GM23338 (cell line): Measurements from ENCODE around the gene CHMP4B. TPM values are rescaled to one million over a fixed set of nuclear protein-coding genes. Genes with fewer than 3 reads are reported as not detected.

Experiments used
- ATAC-seq: fragments of 200-7000 bp; cut with Tn5 transposase; 3 replicates; pipeline ENCODE4 v1.9.1; 2020
- DNase-seq: peaks from one replicate; pipeline ENCODE4 v3.0.0-alpha.2; 2015; ENCODE audit warnings: low spot score
- H2AFZ ChIP-seq: fragments of 200-600 bp; sonication (generic); 2 replicates; pipeline ENCODE4 v1.8.0; 2016; ENCODE audit warnings: antibody characterized with exemption, mild to moderate bottlenecking, moderate library complexity
- H3F3A ChIP-seq: fragments of 200-600 bp; sonication (generic); replicated peaks from 2 replicates; pipeline ENCODE4 v1.8.0; 2017; ENCODE audit warnings: antibody characterized with exemption, mixed run types, low read depth
- H3K27ac ChIP-seq: fragments of 200-600 bp; sonication (generic); 2 replicates; pipeline ENCODE4 v1.6.1; 2016; ENCODE audit warnings: low read depth
- H3K27me3 ChIP-seq: fragments of 200-600 bp; sonication (generic); 2 replicates; pipeline ENCODE4 v1.8.0; 2016; ENCODE audit warnings: mild to moderate bottlenecking, mixed run types, moderate library complexity; ENCODE audit not compliant: insufficient read depth
- H3K36me3 ChIP-seq: fragments of 200-600 bp; sonication (generic); 2 replicates; pipeline ENCODE4 v1.8.0; 2016; ENCODE audit warnings: mild to moderate bottlenecking; ENCODE audit not compliant: insufficient read depth
- H3K4me1 ChIP-seq: fragments of 200-600 bp; sonication (generic); 2 replicates; pipeline ENCODE4 v1.8.0; 2016; ENCODE audit warnings: mild to moderate bottlenecking, moderate library complexity; ENCODE audit not compliant: insufficient read depth
- H3K4me2 ChIP-seq: fragments of 200-600 bp; sonication (generic); 2 replicates; pipeline ENCODE4 v1.7.1; 2017; ENCODE audit warnings: mixed run types
- H3K4me3 ChIP-seq: fragments of 200-600 bp; sonication (generic); 2 replicates; pipeline ENCODE4 v1.6.1; 2016; ENCODE audit warnings: mixed run types
- H3K79me2 ChIP-seq: fragments of 200-600 bp; sonication (generic); replicated peaks from 2 replicates; pipeline ENCODE4 v1.8.0; 2017; ENCODE audit warnings: mild to moderate bottlenecking; ENCODE audit not compliant: insufficient read depth
- H3K9me2 ChIP-seq: fragments of 200-600 bp; sonication (generic); 2 replicates; pipeline ENCODE4 v1.8.0; 2017; ENCODE audit not compliant: insufficient read depth
- H4K20me1 ChIP-seq: fragments of 200-600 bp; sonication (generic); replicated peaks from 2 replicates; pipeline ENCODE4 v1.8.0; 2017; ENCODE audit warnings: mild to moderate bottlenecking; ENCODE audit not compliant: insufficient read depth
- H3K27ac Mint-ChIP-seq: 2 replicates; pipeline ENCODE4 v1.8.0; 2020; ENCODE audit warnings: inconsistent platforms, mild to moderate bottlenecking, moderate library complexity, mixed read lengths
- H3K27me3 Mint-ChIP-seq: 3 replicates; pipeline ENCODE4 v1.8.0; 2022; ENCODE audit warnings: low read depth, mild to moderate bottlenecking, moderate library complexity, mixed read lengths, inconsistent platforms; ENCODE audit not compliant: insufficient read depth, poor library complexity
- H3K36me3 Mint-ChIP-seq: 3 replicates; pipeline ENCODE4 v1.8.0; 2021; ENCODE audit warnings: low read depth, mild to moderate bottlenecking, inconsistent platforms, moderate library complexity, mixed read lengths
- H3K4me1 Mint-ChIP-seq: 3 replicates; pipeline ENCODE4 v1.8.0; 2020; ENCODE audit warnings: mild to moderate bottlenecking, inconsistent platforms, mixed read lengths
- H3K4me3 Mint-ChIP-seq: 3 replicates; pipeline ENCODE4 v1.8.0; 2021; ENCODE audit warnings: moderate library complexity, mild to moderate bottlenecking, inconsistent platforms, mixed read lengths
- H3K9me3 Mint-ChIP-seq: 3 replicates; pipeline ENCODE4 v1.8.0; 2020; ENCODE audit warnings: moderate library complexity, mild to moderate bottlenecking, inconsistent platforms, mixed read lengths
- CREB1 ChIP-seq: fragments of 250-450 bp; sonication (Bioruptor Pico); IDR thresholded peaks from 2 replicates; pipeline ENCODE4 v1.5.0; 2020; ENCODE audit warnings: low read depth, mild to moderate bottlenecking, moderate library complexity
- EZH2 ChIP-seq: fragments of 200-600 bp; sonication (generic); IDR thresholded peaks from one replicate; pipeline ENCODE4 v1.8.0; 2017; ENCODE audit warnings: antibody characterized with exemption, mild to moderate bottlenecking, low read depth; ENCODE audit not compliant: unreplicated experiment
- EZH2phosphoT487 ChIP-seq: fragments of 200-600 bp; sonication (generic); IDR thresholded peaks from one replicate; pipeline ENCODE4 v1.8.1; 2018; ENCODE audit warnings: antibody characterized with exemption; ENCODE audit not compliant: unreplicated experiment
- JUNB ChIP-seq: IDR thresholded peaks from one replicate; pipeline ENCODE4 v1.6.1; 2016; ENCODE audit warnings: antibody characterized with exemption; ENCODE audit not compliant: unreplicated experiment
- NANOG ChIP-seq: IDR thresholded peaks from 2 replicates; pipeline ENCODE4 v1.6.1; 2016; ENCODE audit warnings: antibody characterized with exemption, borderline replicate concordance
- POLR2AphosphoS5 ChIP-seq: IDR thresholded peaks from 2 replicates; pipeline ENCODE4 v1.6.1; 2016; ENCODE audit warnings: antibody characterized with exemption, low read depth
- STAT1 ChIP-seq: IDR thresholded peaks from one replicate; pipeline ENCODE4 v1.6.1; 2016; ENCODE audit warnings: antibody characterized with exemption; ENCODE audit not compliant: unreplicated experiment
- ZNF114 ChIP-seq: fragments of 250-450 bp; sonication (Bioruptor Pico); IDR thresholded peaks from 2 replicates; pipeline ENCODE4 v1.5.0; 2020; ENCODE audit warnings: mild to moderate bottlenecking, moderate library complexity
- ZNF331 ChIP-seq: fragments of 250-450 bp; sonication (Bioruptor Pico); IDR thresholded peaks from 2 replicates; pipeline ENCODE4 v1.5.0; 2020; ENCODE audit warnings: low read depth, mild to moderate bottlenecking, moderate library complexity
- polyA plus RNA-seq: library from polyadenylated mRNA; unstranded; fragments of >200 nt; fragmentation: Nextera tagmentation; extraction: Ambion mirVana; gene quantifications from 2 replicates; pipeline ENCODE4 v1.2.1, GENCODE V29; 2016
- total RNA-seq: library from RNA; depleted of rRNA; stranded (reverse); fragments of >200 nt; shearing (Covaris generic); gene quantifications from 2 replicates; pipeline ENCODE4 v1.2.3, GENCODE V29; 2014
- TF ChIP-seq, protein P1 (sequence below): fragments of 250-450 bp; sonication (Bioruptor Pico); IDR thresholded peaks from 2 replicates; pipeline ENCODE4 v1.5.0; 2020; ENCODE audit warnings: mild to moderate bottlenecking, moderate library complexity
- TF ChIP-seq, protein P2 (sequence below): IDR thresholded peaks from 2 replicates; pipeline ENCODE4 v1.6.1; 2016; ENCODE audit warnings: antibody characterized with exemption
- TF ChIP-seq, protein P3 (sequence below): IDR thresholded peaks from one replicate; pipeline ENCODE4 v1.6.1; 2018; ENCODE audit warnings: antibody characterized with exemption; ENCODE audit not compliant: unreplicated experiment
- TF ChIP-seq, protein P4 (sequence below), 2 experiments: fragments of 200-600 bp in 1 of 2; sonication (generic) in 1 of 2; conservative IDR thresholded peaks; 2 replicates each; pipeline versions ENCODE4 v1.5.1 to v1.6.1; 2016 to 2017; ENCODE audit warnings: antibody characterized with exemption in 2 of 2, low read depth in 2 of 2, mild to moderate bottlenecking in 2 of 2, moderate library complexity in 1 of 2

Gene CHMP4B
- total and polyA plus RNA-seq, 2 experiments from 2014 or later, result 14.5 to 49.3 TPM

DNA sequence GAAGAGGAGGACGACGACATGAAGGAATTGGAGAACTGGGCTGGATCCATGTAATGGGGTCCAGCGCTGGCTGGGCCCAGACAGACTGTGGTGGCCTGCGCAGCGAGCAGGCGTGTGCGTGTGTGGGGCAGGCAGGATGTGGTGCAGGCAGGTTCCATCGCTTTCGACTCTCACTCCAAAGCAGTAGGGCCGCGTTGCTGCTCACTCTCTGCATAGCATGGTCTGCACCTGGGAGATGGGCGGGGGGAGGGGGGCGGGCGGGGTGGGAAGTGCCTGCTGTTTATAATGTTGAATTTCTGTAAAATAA, 42.3 kb downstream of the CHMP4B start:
- Histone ChIP-seq H2AFZ (no peak overlapping the region), H3K36me3 (peaks cover 4% of the 10 kb centered on the region; the same call in 1 of the 2 replicates), H3K27me3 (no peaks in the 10 kb centered on the region), H3K27ac (no peak overlapping the region), H3K79me2 (peaks cover 18% of the 10 kb centered on the region), H3K9me2 (no peaks in the 10 kb centered on the region), H3K4me1 (no peaks in the 10 kb centered on the region), H3K4me2 (no peak overlapping the region), H3K4me3 (no peak overlapping the region), H4K20me1 (peaks cover 10% of the 10 kb centered on the region), H3F3A (no peaks in the 10 kb centered on the region)
- no peak overlapping the region for H3K27ac Mint-ChIP-seq
- H3K9me3 Mint-ChIP-seq, result no peaks in the 10 kb centered on the region
- DNase-seq (no peak), ATAC-seq (no peak)
- peaks cover 4% of the 10 kb centered on the region for H3K27me3 Mint-ChIP-seq
- TF ChIP-seq STAT1, result no peak
- TF ChIP-seq, protein P1, sequence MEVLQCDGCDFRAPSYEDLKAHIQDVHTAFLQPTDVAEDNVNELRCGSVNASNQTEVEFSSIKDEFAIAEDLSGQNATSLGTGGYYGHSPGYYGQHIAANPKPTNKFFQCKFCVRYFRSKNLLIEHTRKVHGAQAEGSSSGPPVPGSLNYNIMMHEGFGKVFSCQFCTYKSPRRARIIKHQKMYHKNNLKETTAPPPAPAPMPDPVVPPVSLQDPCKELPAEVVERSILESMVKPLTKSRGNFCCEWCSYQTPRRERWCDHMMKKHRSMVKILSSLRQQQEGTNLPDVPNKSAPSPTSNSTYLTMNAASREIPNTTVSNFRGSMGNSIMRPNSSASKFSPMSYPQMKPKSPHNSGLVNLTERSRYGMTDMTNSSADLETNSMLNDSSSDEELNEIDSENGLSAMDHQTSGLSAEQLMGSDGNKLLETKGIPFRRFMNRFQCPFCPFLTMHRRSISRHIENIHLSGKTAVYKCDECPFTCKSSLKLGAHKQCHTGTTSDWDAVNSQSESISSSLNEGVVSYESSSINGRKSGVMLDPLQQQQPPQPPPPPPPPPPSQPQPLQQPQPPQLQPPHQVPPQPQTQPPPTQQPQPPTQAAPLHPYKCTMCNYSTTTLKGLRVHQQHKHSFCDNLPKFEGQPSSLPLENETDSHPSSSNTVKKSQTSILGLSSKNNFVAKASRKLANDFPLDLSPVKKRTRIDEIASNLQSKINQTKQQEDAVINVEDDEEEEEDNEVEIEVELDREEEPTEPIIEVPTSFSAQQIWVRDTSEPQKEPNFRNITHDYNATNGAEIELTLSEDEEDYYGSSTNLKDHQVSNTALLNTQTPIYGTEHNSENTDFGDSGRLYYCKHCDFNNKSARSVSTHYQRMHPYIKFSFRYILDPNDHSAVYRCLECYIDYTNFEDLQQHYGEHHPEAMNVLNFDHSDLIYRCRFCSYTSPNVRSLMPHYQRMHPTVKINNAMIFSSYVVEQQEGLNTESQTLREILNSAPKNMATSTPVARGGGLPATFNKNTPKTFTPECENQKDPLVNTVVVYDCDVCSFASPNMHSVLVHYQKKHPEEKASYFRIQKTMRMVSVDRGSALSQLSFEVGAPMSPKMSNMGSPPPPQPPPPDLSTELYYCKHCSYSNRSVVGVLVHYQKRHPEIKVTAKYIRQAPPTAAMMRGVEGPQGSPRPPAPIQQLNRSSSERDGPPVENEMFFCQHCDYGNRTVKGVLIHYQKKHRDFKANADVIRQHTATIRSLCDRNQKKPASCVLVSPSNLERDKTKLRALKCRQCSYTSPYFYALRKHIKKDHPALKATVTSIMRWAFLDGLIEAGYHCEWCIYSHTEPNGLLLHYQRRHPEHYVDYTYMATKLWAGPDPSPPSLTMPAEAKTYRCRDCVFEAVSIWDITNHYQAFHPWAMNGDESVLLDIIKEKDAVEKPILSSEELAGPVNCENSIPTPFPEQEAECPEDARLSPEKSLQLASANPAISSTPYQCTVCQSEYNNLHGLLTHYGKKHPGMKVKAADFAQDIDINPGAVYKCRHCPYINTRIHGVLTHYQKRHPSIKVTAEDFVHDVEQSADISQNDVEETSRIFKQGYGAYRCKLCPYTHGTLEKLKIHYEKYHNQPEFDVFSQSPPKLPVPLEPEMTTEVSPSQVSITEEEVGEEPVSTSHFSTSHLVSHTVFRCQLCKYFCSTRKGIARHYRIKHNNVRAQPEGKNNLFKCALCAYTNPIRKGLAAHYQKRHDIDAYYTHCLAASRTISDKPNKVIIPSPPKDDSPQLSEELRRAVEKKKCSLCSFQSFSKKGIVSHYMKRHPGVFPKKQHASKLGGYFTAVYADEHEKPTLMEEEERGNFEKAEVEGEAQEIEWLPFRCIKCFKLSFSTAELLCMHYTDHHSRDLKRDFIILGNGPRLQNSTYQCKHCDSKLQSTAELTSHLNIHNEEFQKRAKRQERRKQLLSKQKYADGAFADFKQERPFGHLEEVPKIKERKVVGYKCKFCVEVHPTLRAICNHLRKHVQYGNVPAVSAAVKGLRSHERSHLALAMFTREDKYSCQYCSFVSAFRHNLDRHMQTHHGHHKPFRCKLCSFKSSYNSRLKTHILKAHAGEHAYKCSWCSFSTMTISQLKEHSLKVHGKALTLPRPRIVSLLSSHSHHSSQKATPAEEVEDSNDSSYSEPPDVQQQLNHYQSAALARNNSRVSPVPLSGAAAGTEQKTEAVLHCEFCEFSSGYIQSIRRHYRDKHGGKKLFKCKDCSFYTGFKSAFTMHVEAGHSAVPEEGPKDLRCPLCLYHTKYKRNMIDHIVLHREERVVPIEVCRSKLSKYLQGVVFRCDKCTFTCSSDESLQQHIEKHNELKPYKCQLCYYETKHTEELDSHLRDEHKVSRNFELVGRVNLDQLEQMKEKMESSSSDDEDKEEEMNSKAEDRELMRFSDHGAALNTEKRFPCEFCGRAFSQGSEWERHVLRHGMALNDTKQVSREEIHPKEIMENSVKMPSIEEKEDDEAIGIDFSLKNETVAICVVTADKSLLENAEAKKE (CRISPR knock-in tag), result no peak
- TF ChIP-seq EZH2, result no peak
- TF ChIP-seq NANOG, result no peak
- TF ChIP-seq, protein P2, sequence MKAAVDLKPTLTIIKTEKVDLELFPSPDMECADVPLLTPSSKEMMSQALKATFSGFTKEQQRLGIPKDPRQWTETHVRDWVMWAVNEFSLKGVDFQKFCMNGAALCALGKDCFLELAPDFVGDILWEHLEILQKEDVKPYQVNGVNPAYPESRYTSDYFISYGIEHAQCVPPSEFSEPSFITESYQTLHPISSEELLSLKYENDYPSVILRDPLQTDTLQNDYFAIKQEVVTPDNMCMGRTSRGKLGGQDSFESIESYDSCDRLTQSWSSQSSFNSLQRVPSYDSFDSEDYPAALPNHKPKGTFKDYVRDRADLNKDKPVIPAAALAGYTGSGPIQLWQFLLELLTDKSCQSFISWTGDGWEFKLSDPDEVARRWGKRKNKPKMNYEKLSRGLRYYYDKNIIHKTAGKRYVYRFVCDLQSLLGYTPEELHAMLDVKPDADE, result no peak
- TF ChIP-seq CREB1, result no peak
- no peak for TF ChIP-seq JUNB
- TF ChIP-seq EZH2phosphoT487, result no peak
- no peak for TF ChIP-seq ZNF114 (CRISPR knock-in tag)
- TF ChIP-seq ZNF331 (CRISPR knock-in tag), result no peak
- TF ChIP-seq, protein P3, sequence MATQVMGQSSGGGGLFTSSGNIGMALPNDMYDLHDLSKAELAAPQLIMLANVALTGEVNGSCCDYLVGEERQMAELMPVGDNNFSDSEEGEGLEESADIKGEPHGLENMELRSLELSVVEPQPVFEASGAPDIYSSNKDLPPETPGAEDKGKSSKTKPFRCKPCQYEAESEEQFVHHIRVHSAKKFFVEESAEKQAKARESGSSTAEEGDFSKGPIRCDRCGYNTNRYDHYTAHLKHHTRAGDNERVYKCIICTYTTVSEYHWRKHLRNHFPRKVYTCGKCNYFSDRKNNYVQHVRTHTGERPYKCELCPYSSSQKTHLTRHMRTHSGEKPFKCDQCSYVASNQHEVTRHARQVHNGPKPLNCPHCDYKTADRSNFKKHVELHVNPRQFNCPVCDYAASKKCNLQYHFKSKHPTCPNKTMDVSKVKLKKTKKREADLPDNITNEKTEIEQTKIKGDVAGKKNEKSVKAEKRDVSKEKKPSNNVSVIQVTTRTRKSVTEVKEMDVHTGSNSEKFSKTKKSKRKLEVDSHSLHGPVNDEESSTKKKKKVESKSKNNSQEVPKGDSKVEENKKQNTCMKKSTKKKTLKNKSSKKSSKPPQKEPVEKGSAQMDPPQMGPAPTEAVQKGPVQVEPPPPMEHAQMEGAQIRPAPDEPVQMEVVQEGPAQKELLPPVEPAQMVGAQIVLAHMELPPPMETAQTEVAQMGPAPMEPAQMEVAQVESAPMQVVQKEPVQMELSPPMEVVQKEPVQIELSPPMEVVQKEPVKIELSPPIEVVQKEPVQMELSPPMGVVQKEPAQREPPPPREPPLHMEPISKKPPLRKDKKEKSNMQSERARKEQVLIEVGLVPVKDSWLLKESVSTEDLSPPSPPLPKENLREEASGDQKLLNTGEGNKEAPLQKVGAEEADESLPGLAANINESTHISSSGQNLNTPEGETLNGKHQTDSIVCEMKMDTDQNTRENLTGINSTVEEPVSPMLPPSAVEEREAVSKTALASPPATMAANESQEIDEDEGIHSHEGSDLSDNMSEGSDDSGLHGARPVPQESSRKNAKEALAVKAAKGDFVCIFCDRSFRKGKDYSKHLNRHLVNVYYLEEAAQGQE, result no peak
- no peak for TF ChIP-seq POLR2AphosphoS5
- TF ChIP-seq, protein P4, sequence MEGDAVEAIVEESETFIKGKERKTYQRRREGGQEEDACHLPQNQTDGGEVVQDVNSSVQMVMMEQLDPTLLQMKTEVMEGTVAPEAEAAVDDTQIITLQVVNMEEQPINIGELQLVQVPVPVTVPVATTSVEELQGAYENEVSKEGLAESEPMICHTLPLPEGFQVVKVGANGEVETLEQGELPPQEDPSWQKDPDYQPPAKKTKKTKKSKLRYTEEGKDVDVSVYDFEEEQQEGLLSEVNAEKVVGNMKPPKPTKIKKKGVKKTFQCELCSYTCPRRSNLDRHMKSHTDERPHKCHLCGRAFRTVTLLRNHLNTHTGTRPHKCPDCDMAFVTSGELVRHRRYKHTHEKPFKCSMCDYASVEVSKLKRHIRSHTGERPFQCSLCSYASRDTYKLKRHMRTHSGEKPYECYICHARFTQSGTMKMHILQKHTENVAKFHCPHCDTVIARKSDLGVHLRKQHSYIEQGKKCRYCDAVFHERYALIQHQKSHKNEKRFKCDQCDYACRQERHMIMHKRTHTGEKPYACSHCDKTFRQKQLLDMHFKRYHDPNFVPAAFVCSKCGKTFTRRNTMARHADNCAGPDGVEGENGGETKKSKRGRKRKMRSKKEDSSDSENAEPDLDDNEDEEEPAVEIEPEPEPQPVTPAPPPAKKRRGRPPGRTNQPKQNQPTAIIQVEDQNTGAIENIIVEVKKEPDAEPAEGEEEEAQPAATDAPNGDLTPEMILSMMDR (conservative IDR thresholded peaks at IDR 0.05; ENCODE audit: low read depth in 2 of 2), result no peak
- H3K4me3 Mint-ChIP-seq, result no peak overlapping the region
- peaks cover 40% of the 10 kb centered on the region for H3K36me3 Mint-ChIP-seq
- H3K4me1 Mint-ChIP-seq, result no peaks in the 10 kb centered on the region
